K562 (cell line): ENCODE measurements around the gene CCL4. TPM values are rescaled to one million over a fixed set of nuclear protein-coding genes. Genes with fewer than 3 reads are reported as not detected.

Source experiments
- ATAC-seq: fragments of 200-7000 bp; cut with Tn5 transposase; 3 replicates; pipeline ENCODE4 v1.9.1; 2020; ENCODE audit warnings: moderate library complexity
- BruUV-seq: library from RNA; stranded (reverse); fragments of 400-500 nt; replicated peaks from 2 replicates; lab custom pipeline; 2021; lab: Mats Ljungman, UMichigan
- CTCF ChIA-PET: fragments of 300-600 bp; formaldehyde crosslinking; extraction: SDS; loops from one replicate; lab custom pipeline; 2021; ENCODE audit warnings: low intra/inter-chr PET ratio; lab: Yijun Ruan, JAX
- POLR2A ChIA-PET: fragments of 300-600, 350-650 bp; sonication (Branson Sonifier 250); formaldehyde crosslinking; extraction: SDS; loops from one replicate; lab custom pipeline; 2021; ENCODE audit warnings: antibody characterized with exemption, inconsistent platforms; lab: Yijun Ruan, JAX
- DNase-seq, 4 experiments: peaks; one replicate each; pipeline versions ENCODE4 v3.0.0 to v3.0.0-alpha.2; 2011 to 2018; ENCODE audit warnings: low spot score in 3 of 4, mixed read lengths in 3 of 4; ENCODE audit errors: extremely low read depth in 1 of 4
- FAIRE-seq: peaks from 2 replicates; lab custom pipeline; 2011; peaks lifted over from hg19 to GRCh38; lab: Jason Lieb, UNC
- H2AFZ ChIP-seq: 2 replicates; pipeline ENCODE4 v1.6.0; 2011; ENCODE audit warnings: low read depth, low read length, control low read depth, inconsistent platforms
- H3K27ac ChIP-seq: fragments of 200-600 bp; 3 replicates; pipeline ENCODE4 v1.8.0; 2011; ENCODE audit warnings: low read depth, mild to moderate bottlenecking, control low read depth, inconsistent platforms, low read length, moderate library complexity, mixed read lengths; ENCODE audit errors: extremely low read depth
- H3K27me3 ChIP-seq, 2 experiments: fragments of 300-600 bp in 1 of 2; 2 replicates in 1 of 2; 3 replicates in 1 of 2; pipeline versions ENCODE4 v1.6.0 to v1.8.0; 2011; ENCODE audit warnings: inconsistent platforms in 2 of 2, low read length in 2 of 2, mild to moderate bottlenecking in 1 of 2, mixed read lengths in 1 of 2, moderate library complexity in 1 of 2; ENCODE audit not compliant: control insufficient read depth in 2 of 2, insufficient read depth in 2 of 2
- H3K36me3 ChIP-seq: fragments of 300-600 bp; 3 replicates; pipeline ENCODE4 v1.8.0; 2011; ENCODE audit warnings: mild to moderate bottlenecking, low read length, inconsistent platforms; ENCODE audit not compliant: control insufficient read depth, insufficient read depth
- H3K4me1 ChIP-seq, 2 experiments: fragments of 200-600 bp in 1 of 2; replicated peaks in 1 of 2; 2 replicates in 1 of 2; 3 replicates in 1 of 2; pipeline versions ENCODE4 v1.5.1 to v1.8.0; 2011; ENCODE audit warnings: inconsistent platforms in 2 of 2, low read length in 2 of 2, mild to moderate bottlenecking in 1 of 2, mixed read lengths in 1 of 2, moderate library complexity in 1 of 2; ENCODE audit not compliant: control insufficient read depth in 2 of 2, insufficient read depth in 2 of 2
- H3K4me2 ChIP-seq: 2 replicates; pipeline ENCODE4 v1.6.1; 2011; ENCODE audit warnings: low read length, control low read depth, inconsistent platforms, mixed read lengths; ENCODE audit not compliant: insufficient read depth
- H3K4me3 ChIP-seq: fragments of 200-600 bp; sonication (generic), shearing (Covaris generic); 2 replicates; pipeline ENCODE4 v1.5.1; 2016; ENCODE audit warnings: control low read depth, inconsistent platforms
- H3K79me2 ChIP-seq: fragments of 200-600 bp; 3 replicates; pipeline ENCODE4 v1.8.0; 2011; ENCODE audit warnings: low read length, inconsistent platforms; ENCODE audit not compliant: control insufficient read depth, insufficient read depth
- H3K9ac ChIP-seq, 2 experiments: 2 replicates each; pipeline versions ENCODE4 v1.6.0 to v1.6.1; 2011; ENCODE audit warnings: low read depth in 2 of 2, low read length in 2 of 2, control low read depth in 1 of 2, inconsistent platforms in 1 of 2, mild to moderate bottlenecking in 1 of 2, mixed read lengths in 1 of 2; ENCODE audit not compliant: insufficient read depth in 1 of 2
- H3K9me1 ChIP-seq: one replicate; pipeline ENCODE4 v1.6.0; 2011; ENCODE audit warnings: inconsistent platforms, mild to moderate bottlenecking, low read length, moderate library complexity; ENCODE audit not compliant: control insufficient read depth, insufficient read depth
- H3K9me3 ChIP-seq: replicated peaks from 2 replicates; pipeline ENCODE4 v1.5.1; 2011; ENCODE audit warnings: low read depth, low read length, inconsistent platforms; ENCODE audit not compliant: control insufficient read depth, insufficient read depth
- H4K20me1 ChIP-seq: replicated peaks from 2 replicates; pipeline ENCODE4 v1.6.1; 2011; ENCODE audit warnings: low read length, inconsistent platforms, mixed read lengths; ENCODE audit not compliant: control insufficient read depth, insufficient read depth
- ADNP ChIP-seq: fragments of 200-800 bp; sonication (Bioruptor generic); IDR thresholded peaks from 2 replicates; pipeline ENCODE4 v1.6.1; 2016; ENCODE audit warnings: missing genetic modification characterization, missing compliant biosample characterization
- E2F5 ChIP-seq: sonication (generic); formaldehyde crosslinking; IDR thresholded peaks from 2 replicates; pipeline ENCODE4 v1.8.0; 2022; ENCODE audit warnings: mild to moderate bottlenecking, missing genetic modification reagents
- ETS1 ChIP-seq: conservative IDR thresholded peaks from 2 replicates; pipeline ENCODE4 v1.6.1; 2011; ENCODE audit warnings: low read depth, mild to moderate bottlenecking, low read length; ENCODE audit not compliant: control insufficient read depth
- FOXM1 ChIP-seq, 2 experiments: fragments of 450-650 bp in 1 of 2; sonication (generic) in 1 of 2; formaldehyde crosslinking in 1 of 2; IDR thresholded peaks; 2 replicates each; pipeline versions ENCODE4 v1.6.1 to v1.9.0; 2017 to 2022; ENCODE audit warnings: low read depth in 2 of 2, mild to moderate bottlenecking in 2 of 2, missing genetic modification reagents in 1 of 2, moderate library complexity in 1 of 2
- KHSRP ChIP-seq: fragments of 450-650 bp; IDR thresholded peaks from 2 replicates; pipeline ENCODE4 v1.6.1; 2017
- PTRF ChIP-seq: fragments of 450-650 bp; IDR thresholded peaks from 2 replicates; pipeline ENCODE4 v1.6.1; 2016; ENCODE audit warnings: mild to moderate bottlenecking, missing genetic modification characterization, missing compliant biosample characterization
- RHOXF2B ChIP-seq: fragments of 250-450 bp; sonication (Bioruptor Pico); conservative IDR thresholded peaks from 2 replicates; pipeline ENCODE4 v1.5.1; 2021
- SRSF1 ChIP-seq: fragments of 200-400 bp; formaldehyde crosslinking; IDR thresholded peaks from 2 replicates; pipeline ENCODE4 v1.6.1; 2017; ENCODE audit warnings: mild to moderate bottlenecking, low read depth, low read length, moderate library complexity
- TCFL5 ChIP-seq: fragments of 250-450 bp; sonication (Bioruptor Pico); conservative IDR thresholded peaks from 2 replicates; pipeline ENCODE4 v1.6.1; 2021; ENCODE audit warnings: mild to moderate bottlenecking, moderate library complexity, matching md5 sums
- YY1 ChIP-seq, 3 experiments: IDR thresholded peaks; 2 replicates each; pipeline ENCODE4 v1.6.1; 2011; ENCODE audit warnings: low read length in 2 of 3, mild to moderate bottlenecking in 2 of 3, moderate library complexity in 2 of 3, borderline replicate concordance in 1 of 3, control low read depth in 1 of 3, low read depth in 1 of 3; ENCODE audit not compliant: insufficient read depth in 3 of 3, insufficient replicate concordance in 2 of 3, control insufficient read depth in 1 of 3, insufficient read length in 1 of 3; ENCODE audit errors: extremely low read depth in 1 of 3
- ZFPM2 ChIP-seq: fragments of 250-450 bp; sonication (Bioruptor Pico); IDR thresholded peaks from 2 replicates; pipeline ENCODE4 v1.5.1; 2022; ENCODE audit warnings: mild to moderate bottlenecking
- ZKSCAN8 ChIP-seq: fragments of 200-800 bp; sonication (Bioruptor generic); IDR thresholded peaks from 2 replicates; pipeline ENCODE4 v1.6.1; 2016; ENCODE audit warnings: missing genetic modification characterization, missing compliant biosample characterization
- ZNF12 ChIP-seq: sonication (generic); formaldehyde crosslinking; IDR thresholded peaks from 2 replicates; pipeline ENCODE4 v1.4.0; 2020; ENCODE audit warnings: mild to moderate bottlenecking, missing genetic modification reagents
- ZNF263 ChIP-seq: sonication (generic); formaldehyde crosslinking; IDR thresholded peaks from 2 replicates; pipeline ENCODE4 v1.8.0; 2022; ENCODE audit warnings: mild to moderate bottlenecking, missing genetic modification reagents, borderline replicate concordance
- ZNF311 ChIP-seq: fragments of 250-450 bp; sonication (Bioruptor Pico); IDR thresholded peaks from 2 replicates; pipeline ENCODE4 v1.4.0; 2020; ENCODE audit warnings: mild to moderate bottlenecking, moderate library complexity
- ZNF444 ChIP-seq: fragments of 250-450 bp; sonication (Bioruptor Pico); IDR thresholded peaks from 2 replicates; pipeline ENCODE4 v1.4.0; 2020; ENCODE audit warnings: mild to moderate bottlenecking, moderate library complexity
- ZNF696 ChIP-seq: fragments of 250-450 bp; sonication (Bioruptor Pico); conservative IDR thresholded peaks from 2 replicates; pipeline ENCODE4 v1.4.0; 2020; ENCODE audit warnings: mild to moderate bottlenecking, moderate library complexity
- WGBS: fragments of 100-300 bp; shearing (Covaris generic); methylation state at CpG from one replicate; pipeline ENCODE4 v1.1.6; 2016; ENCODE audit warnings: low coverage, mixed read lengths; ENCODE audit not compliant: insufficient coverage; ENCODE audit errors: missing lambda C conversion rate; 5-methylcytosine and 5-hydroxymethylcytosine counted together
- in situ Hi-C: fragments of 300-500 bp; cut with MboI; formaldehyde crosslinking; loops from 4 replicates; pipeline ENCODE4 v1.15.0; 2018; ENCODE audit warnings: inconsistent platforms, mixed read lengths
- intact Hi-C: fragments of 100-400 bp; cut with micrococcal nuclease; formaldehyde crosslinking; loops from 2 replicates; pipeline ENCODE4 v1.14.2; 2022
- polyA plus RNA-seq, 8 experiments: library from polyadenylated mRNA; depleted of rRNA in 4 of 8; stranded (reverse) in 5 of 8; unstranded in 3 of 8; fragments of >200 nt; fragmentation: Nextera tagmentation in 2 of 8; fragmentation: Illumina TruSeq in 1 of 8; extraction: Ambion mirVana in 2 of 8; extraction: Trizol in 1 of 8; gene quantifications; 2 replicates each; pipeline versions ENCODE4 v1.2.1 to v1.2.3, GENCODE V29; 2011 to 2014; ENCODE audit warnings: inconsistent platforms in 1 of 8, missing spikeins in 1 of 8
- total RNA-seq, 7 experiments: library from RNA; depleted of rRNA in 6 of 7; stranded (reverse); fragments of >200 nt in 6 of 7; fragmentation: Illumina TruSeq in 2 of 7; extraction: Trizol in 2 of 7; gene quantifications; 2 replicates each; pipeline versions ENCODE4 v1.2.1 to v1.2.3, GENCODE V29; 2011 to 2021; ENCODE audit warnings: low replicate concordance in 1 of 7
- TF ChIP-seq, protein P1 (sequence below): fragments of 450-650 bp; IDR thresholded peaks from 2 replicates; pipeline ENCODE4 v1.6.1; 2016; ENCODE audit warnings: low read depth, mild to moderate bottlenecking, moderate library complexity

The CCL4 gene
- total and polyA plus RNA-seq, 9 of the 15 experiments (the other 6 are each of a cell fraction or from before 2014, with no cell fraction given) = 0.91 TPM; not detected in 8

- 0% methylated on average over 3 of the region's 3 CpGs for WGBS
- no peaks in the 10 kb centered on the region for H3K27me3 ChIP-seq
- H3K4me2 ChIP-seq = no peak overlapping the region
- no peak overlapping the region for H3K9ac ChIP-seq
- BruUV-seq = no TSS peak
- H3K4me3 ChIP-seq = no peak overlapping the region
- TF ChIP-seq ZNF444 (CRISPR knock-in tag) (no peak), TCFL5 (CRISPR knock-in tag) (no peak), YY1 (IDR thresholded peaks at IDR 0.05; ENCODE audit: borderline replicate concordance in 1 of 3, control insufficient read depth in 1 of 3, extremely low read depth in 1 of 3, insufficient read depth in 3 of 3, insufficient read length in 1 of 3, insufficient replicate concordance in 2 of 3, low read depth in 1 of 3, low read length in 2 of 3) (no peak), ZFPM2 (CRISPR knock-in tag) (no peak), SRSF1 (no peak), E2F5 (no peak), KHSRP (no peak), FOXM1 (IDR thresholded peaks at IDR 0.05; ENCODE audit: low read depth) (no peak), FOXM1 (CRISPR knock-in tag; IDR thresholded peaks at IDR 0.05; ENCODE audit: low read depth) (no peak), ZNF12 (CRISPR knock-in tag) (no peak), ETS1 (no peak), ZNF263 (CRISPR knock-in tag) (no peak), ADNP (tag) (no peak), ZKSCAN8 (no peak), ZNF696 (CRISPR knock-in tag) (no peak), RHOXF2B (CRISPR knock-in tag) (no peak), ZNF311 (CRISPR knock-in tag) (no peak), PTRF (tag) (no peak)
- TF ChIP-seq, protein P1, sequence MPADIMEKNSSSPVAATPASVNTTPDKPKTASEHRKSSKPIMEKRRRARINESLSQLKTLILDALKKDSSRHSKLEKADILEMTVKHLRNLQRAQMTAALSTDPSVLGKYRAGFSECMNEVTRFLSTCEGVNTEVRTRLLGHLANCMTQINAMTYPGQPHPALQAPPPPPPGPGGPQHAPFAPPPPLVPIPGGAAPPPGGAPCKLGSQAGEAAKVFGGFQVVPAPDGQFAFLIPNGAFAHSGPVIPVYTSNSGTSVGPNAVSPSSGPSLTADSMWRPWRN = no peak
- H2AFZ ChIP-seq = no peak overlapping the region
- CTCF ChIA-PET = no interaction called here
- in situ Hi-C loops = no loop called here
- no peaks in the 10 kb centered on the region for H3K79me2 ChIP-seq
- POLR2A ChIA-PET = interaction anchor here (2.0 kb wide), 1 partner anchor 10 kb away, joined by 5 read pairs; no protein-coding TSS in a partner anchor
- H3K9me1 ChIP-seq = no peaks in the 10 kb centered on the region
- intact Hi-C loops = no loop called here
- H3K27ac ChIP-seq = no peak overlapping the region
- H3K36me3 ChIP-seq = no peaks in the 10 kb centered on the region
- H3K4me1 ChIP-seq = no peaks in the 10 kb centered on the region
- ATAC-seq (no peak), DNase-seq (no peak), FAIRE-seq (no peak)
- no peaks in the 10 kb centered on the region for H4K20me1 ChIP-seq
- H3K9me3 ChIP-seq = no peaks in the 10 kb centered on the region
These were observed 16.6 kb downstream of the CCL4 start for GRCh38 chr17:36120221-36120620.
